GM19468 (cell line): Measurements from ENCODE around the gene GMPS.

Experiments used
- ATAC-seq: cut with Tn5 transposase; IDR thresholded peaks from one replicate; pipeline ENCODE4 v1.9.1; 2021; ENCODE audit warnings: mild to moderate bottlenecking, moderate library complexity, moderate number of reproducible peaks; ENCODE audit not compliant: unreplicated experiment; ENCODE audit errors: extremely low read depth

The GMPS gene

DNA sequence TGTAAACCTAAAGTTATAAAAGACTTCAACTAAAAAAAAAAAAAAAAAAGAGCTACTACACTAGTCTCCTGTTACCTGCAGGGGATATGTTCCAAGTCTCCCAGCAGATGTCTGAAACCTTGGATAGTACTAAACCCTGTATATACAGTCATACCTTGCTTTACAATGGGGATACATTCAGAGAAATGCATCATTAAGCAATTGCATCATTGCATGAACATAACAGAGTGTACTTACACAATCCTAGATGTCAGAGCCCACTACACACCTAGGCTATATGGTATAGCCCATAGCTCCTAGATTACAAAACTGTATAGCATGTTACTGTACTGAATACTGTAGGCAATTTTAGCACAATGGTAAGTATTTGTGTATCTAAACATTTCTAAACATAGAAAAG lies 119.1 kb downstream of the GMPS start:
- no peak for ATAC-seq

GRCh38 chr3:155991212-155991611 lies 120.8 kb downstream of the GMPS start:
- ATAC-seq = no peak

DNA sequence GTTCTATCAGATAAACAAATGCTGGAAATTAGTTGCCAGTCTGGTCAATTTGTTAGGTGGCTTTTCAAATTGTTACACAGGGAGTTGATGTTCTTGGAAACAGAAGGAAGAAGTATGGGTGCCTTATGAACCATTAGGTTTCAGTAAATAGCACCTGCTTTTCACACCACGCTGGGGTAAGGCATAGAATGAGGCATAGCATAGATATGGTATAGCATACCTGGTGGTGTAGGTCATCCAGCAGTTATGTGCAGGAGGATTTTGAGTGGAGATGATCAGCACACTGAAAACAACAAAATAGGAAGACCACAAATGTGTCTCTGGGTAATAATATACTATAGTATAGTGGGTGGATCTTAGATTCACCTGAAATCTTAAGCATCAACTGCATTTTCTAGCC lies 121.4 kb downstream of the GMPS start:
- no peak for ATAC-seq
